ENCODE data around the gene RDH14. TPM values are rescaled to one million over a fixed set of nuclear protein-coding genes. Genes with fewer than 3 reads are reported as not detected.

RDH14 gene
- total RNA-seq, 2 donors from 2014 or later, result 25.7 to 40.8 TPM

DNA sequence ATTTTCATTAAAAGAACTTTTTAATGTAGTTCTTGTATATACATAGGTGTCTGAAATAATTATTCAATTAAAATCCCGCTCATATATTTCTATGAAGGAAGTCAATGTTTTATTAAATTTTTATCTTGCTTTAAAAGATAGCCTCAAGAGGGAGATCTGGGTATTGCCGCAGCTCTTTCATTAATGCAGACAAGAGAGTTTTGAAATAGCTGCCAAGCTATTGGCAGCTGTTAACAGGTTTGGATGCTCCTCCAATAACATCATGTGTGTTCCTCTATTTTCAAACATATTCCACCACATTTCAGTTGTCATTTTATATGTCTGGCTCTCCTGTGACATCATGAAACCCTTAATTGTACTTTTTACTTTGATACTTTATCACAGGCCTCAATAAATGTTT, 41.8 kb upstream of the RDH14 start:
- no peak overlapping the region for H3K27ac ChIP-seq
- ATAC-seq (ENCODE audit: insufficient number of reproducible peaks, low FRiP score, low read depth) (no peak), DNase-seq (ENCODE audit: low spot score) (no peak)
- TF ChIP-seq, protein P1, sequence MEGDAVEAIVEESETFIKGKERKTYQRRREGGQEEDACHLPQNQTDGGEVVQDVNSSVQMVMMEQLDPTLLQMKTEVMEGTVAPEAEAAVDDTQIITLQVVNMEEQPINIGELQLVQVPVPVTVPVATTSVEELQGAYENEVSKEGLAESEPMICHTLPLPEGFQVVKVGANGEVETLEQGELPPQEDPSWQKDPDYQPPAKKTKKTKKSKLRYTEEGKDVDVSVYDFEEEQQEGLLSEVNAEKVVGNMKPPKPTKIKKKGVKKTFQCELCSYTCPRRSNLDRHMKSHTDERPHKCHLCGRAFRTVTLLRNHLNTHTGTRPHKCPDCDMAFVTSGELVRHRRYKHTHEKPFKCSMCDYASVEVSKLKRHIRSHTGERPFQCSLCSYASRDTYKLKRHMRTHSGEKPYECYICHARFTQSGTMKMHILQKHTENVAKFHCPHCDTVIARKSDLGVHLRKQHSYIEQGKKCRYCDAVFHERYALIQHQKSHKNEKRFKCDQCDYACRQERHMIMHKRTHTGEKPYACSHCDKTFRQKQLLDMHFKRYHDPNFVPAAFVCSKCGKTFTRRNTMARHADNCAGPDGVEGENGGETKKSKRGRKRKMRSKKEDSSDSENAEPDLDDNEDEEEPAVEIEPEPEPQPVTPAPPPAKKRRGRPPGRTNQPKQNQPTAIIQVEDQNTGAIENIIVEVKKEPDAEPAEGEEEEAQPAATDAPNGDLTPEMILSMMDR (IDR thresholded peaks at IDR 0.05), result no peak
- H3K36me3 ChIP-seq, result no peaks in the 10 kb centered on the region
- no peaks in the 10 kb centered on the region for H3K27me3 ChIP-seq (replicated peaks; ENCODE audit: insufficient read depth)
- no peaks in the 10 kb centered on the region for H3K9me3 ChIP-seq
- peaks cover 14 to 45% of the 10 kb centered on the region in 2 donors for H3K4me1 ChIP-seq (ENCODE audit: control insufficient read depth in 1 of 2, low read depth in 2 of 2)
- no peak overlapping the region for H3K4me3 ChIP-seq

DNA sequence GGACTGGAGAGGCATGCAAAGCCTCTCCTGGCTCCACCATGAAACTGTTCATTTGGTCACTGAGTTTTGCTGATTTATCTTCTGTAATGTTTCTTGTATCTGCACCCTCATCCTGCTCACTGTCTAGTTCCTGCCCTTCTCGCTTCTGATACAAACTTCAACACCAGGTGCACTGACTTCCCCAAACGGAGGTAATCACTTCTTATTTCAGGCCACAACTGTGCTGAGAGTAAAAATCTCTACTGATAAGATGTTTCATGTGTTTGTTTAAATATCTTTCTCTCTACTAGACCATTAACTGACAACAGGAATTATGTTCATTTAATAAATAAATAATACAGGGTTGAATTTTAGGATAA, 39.8 kb upstream of the RDH14 start:
- peaks cover 14 to 39% of the 10 kb centered on the region in 2 donors for H3K4me1 ChIP-seq (ENCODE audit: control insufficient read depth in 1 of 2, low read depth in 2 of 2)
- no peaks in the 10 kb centered on the region for H3K36me3 ChIP-seq
- no peak for ATAC-seq (ENCODE audit: insufficient number of reproducible peaks, low FRiP score, low read depth)
- TF ChIP-seq, protein P1 (IDR thresholded peaks at IDR 0.05), result no peak
- no peak overlapping the region for H3K27ac ChIP-seq
- no peak overlapping the region for H3K4me3 ChIP-seq
- no peak for DNase-seq (ENCODE audit: low spot score)
- no peaks in the 10 kb centered on the region for H3K9me3 ChIP-seq
- H3K27me3 ChIP-seq (replicated peaks; ENCODE audit: insufficient read depth), result no peaks in the 10 kb centered on the region

DNA sequence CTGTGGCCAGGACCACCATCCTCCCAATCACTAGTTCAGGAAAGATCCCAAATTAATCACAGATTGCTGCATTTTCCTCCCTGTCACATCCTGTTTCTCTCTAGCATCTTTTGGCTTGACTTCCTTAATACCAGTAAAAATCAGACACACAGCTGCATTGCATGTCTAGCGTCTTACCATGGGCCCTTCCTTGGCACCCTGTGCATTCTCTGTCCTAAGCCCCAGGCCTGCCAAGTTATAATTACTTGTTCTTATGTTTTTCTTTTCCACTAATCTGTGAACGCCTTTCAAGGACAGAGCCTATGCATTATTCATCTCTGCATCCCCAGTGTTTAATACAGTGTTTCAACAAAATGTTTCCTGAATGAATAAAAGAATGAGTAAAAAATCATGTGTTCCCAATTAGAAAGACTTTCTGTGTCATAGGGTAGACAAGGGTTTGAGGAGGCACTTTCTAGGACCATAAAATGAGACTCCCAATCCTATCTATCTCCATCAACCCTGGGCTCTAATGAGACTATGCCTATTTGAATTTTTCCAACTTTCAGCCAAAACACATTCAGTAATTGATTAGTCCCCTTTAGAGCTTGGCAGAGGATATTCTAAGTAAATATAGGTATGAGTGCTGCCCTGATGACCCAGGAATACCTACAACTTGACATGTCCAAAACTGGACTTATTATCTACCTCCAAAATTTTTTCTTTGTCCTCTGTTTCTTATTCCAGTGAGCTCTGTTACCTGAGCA, 39.2 kb upstream of the RDH14 start:
- ATAC-seq (ENCODE audit: insufficient number of reproducible peaks, low FRiP score, low read depth), result no peak
- peak overlapping the region; percentile 20 to 51 for H3K27ac ChIP-seq
- TF ChIP-seq, protein P1 (IDR thresholded peaks at IDR 0.05), result no peak
- no peaks in the 10 kb centered on the region for H3K27me3 ChIP-seq (replicated peaks; ENCODE audit: insufficient read depth)
- DNase-seq (ENCODE audit: low spot score), result no peak
- no peaks in the 10 kb centered on the region for H3K36me3 ChIP-seq
- H3K9me3 ChIP-seq, result no peaks in the 10 kb centered on the region
- no peak overlapping the region for H3K4me3 ChIP-seq
- H3K4me1 ChIP-seq (ENCODE audit: control insufficient read depth in 1 of 2, low read depth in 2 of 2), result peaks cover 11 to 34% of the 10 kb centered on the region in 2 donors

GRCh38 chr2:18598848-18599484, 38.5 kb upstream of the RDH14 start:
- H3K27ac ChIP-seq, result peak overlapping the region; percentile 20 to 51
- ATAC-seq (ENCODE audit: insufficient number of reproducible peaks, low FRiP score, low read depth), result no peak

GRCh38 chr2:18597618-18598017, 37.2 kb upstream of the RDH14 start:
- DNase-seq (ENCODE audit: low spot score), result no peak
- Histone ChIP-seq H3K27ac (no peak overlapping the region), H3K36me3 (no peaks in the 10 kb centered on the region), H3K9me3 (no peaks in the 10 kb centered on the region), H3K4me3 (no peak overlapping the region), H3K27me3 (replicated peaks; ENCODE audit: insufficient read depth) (no peaks in the 10 kb centered on the region), H3K4me1 (ENCODE audit: control insufficient read depth in 1 of 2, low read depth in 2 of 2) (peaks cover 5 to 19% of the 10 kb centered on the region in 2 donors)
- TF ChIP-seq, protein P1 (IDR thresholded peaks at IDR 0.05), result no peak
- no peak for ATAC-seq (ENCODE audit: insufficient number of reproducible peaks, low FRiP score, low read depth)

More at GRCh38 chr2:18598848-18599484, 38.5 kb upstream of the RDH14 start:
- no peaks in the 10 kb centered on the region for H3K36me3 ChIP-seq
- TF ChIP-seq, protein P1 (IDR thresholded peaks at IDR 0.05), result no peak
- no peak overlapping the region for H3K4me3 ChIP-seq
- H3K4me1 ChIP-seq (ENCODE audit: control insufficient read depth in 1 of 2, low read depth in 2 of 2), result peaks cover 9 to 26% of the 10 kb centered on the region in 2 donors
- no peaks in the 10 kb centered on the region for H3K27me3 ChIP-seq (replicated peaks; ENCODE audit: insufficient read depth)
- no peaks in the 10 kb centered on the region for H3K9me3 ChIP-seq
- no peak for DNase-seq (ENCODE audit: low spot score)

Data from thoracic aorta (tissue), 2 donors.